CD4-positive, CD25-positive, alpha-beta regulatory T cell (primary cell): ENCODE data around the gene HLA-DQB2. TPM values are rescaled to one million over a fixed set of nuclear protein-coding genes. Genes with fewer than 3 reads are reported as not detected.
"Not testable (repeated sequence)": the region's sequence is repeated elsewhere in the genome, so short reads cannot be mapped to it uniquely, and the experiment has no call there.

ENCODE experiments used
- ATAC-seq, 2 donors: fragments of 150-1000 bp; cut with Tn5 transposase; one replicate each; pipeline ENCODE4 v1.10.0; 2021; ENCODE audit warnings: low read depth in 2 of 2, moderate number of reproducible peaks in 2 of 2, moderate library complexity in 1 of 2
- DNase-seq, 3 donors: peaks; one replicate each; pipeline versions ENCODE4 v3.0.0 to v3.0.0-alpha.2; 2012 to 2022; ENCODE audit warnings: mixed read lengths in 1 of 3
- H3K27ac ChIP-seq: one replicate; pipeline ENCODE4 v1.7.0; 2013; ENCODE audit warnings: mild to moderate bottlenecking, low read length; ENCODE audit not compliant: insufficient read depth, poor library complexity, severe bottlenecking
- H3K27me3 ChIP-seq: one replicate; pipeline ENCODE4 v1.7.0; 2013; ENCODE audit warnings: low read length; ENCODE audit not compliant: control insufficient read depth, insufficient read depth
- H3K36me3 ChIP-seq: one replicate; pipeline ENCODE4 v1.7.0; 2013; ENCODE audit warnings: mild to moderate bottlenecking, low read length, moderate library complexity; ENCODE audit not compliant: control insufficient read depth, insufficient read depth
- H3K4me1 ChIP-seq: 2 replicates; pipeline ENCODE4 v1.7.0; 2013; ENCODE audit warnings: mild to moderate bottlenecking, low read length; ENCODE audit not compliant: insufficient read depth, control insufficient read depth, poor library complexity, severe bottlenecking
- H3K4me3 ChIP-seq: one replicate; pipeline ENCODE4 v1.7.0; 2013; ENCODE audit warnings: low read depth, mild to moderate bottlenecking, low read length, moderate library complexity
- H3K9me3 ChIP-seq, 2 experiments: 1 replicate in 1 of 2; 2 replicates in 1 of 2; pipeline ENCODE4 v1.7.0; 2013; ENCODE audit warnings: low read length in 2 of 2, mild to moderate bottlenecking in 1 of 2, moderate library complexity in 1 of 2; ENCODE audit not compliant: control insufficient read depth in 2 of 2
- H3K27ac Mint-ChIP-seq, 3 donors: one replicate each; pipeline ENCODE4 v1.8.0; 2020 to 2022; ENCODE audit warnings: mild to moderate bottlenecking in 3 of 3, mixed read lengths in 3 of 3, moderate library complexity in 2 of 3
- H3K27me3 Mint-ChIP-seq: one replicate; pipeline ENCODE4 v1.8.0; 2022; ENCODE audit warnings: mild to moderate bottlenecking, mixed read lengths
- H3K36me3 Mint-ChIP-seq: one replicate; pipeline ENCODE4 v1.8.0; 2020; ENCODE audit warnings: mixed read lengths
- H3K4me1 Mint-ChIP-seq, 4 donors: one replicate each; pipeline ENCODE4 v1.8.0; 2020 to 2022; ENCODE audit warnings: mixed read lengths in 4 of 4, mild to moderate bottlenecking in 1 of 4
- H3K4me3 Mint-ChIP-seq, 4 donors: one replicate each; pipeline ENCODE4 v1.8.0; 2020 to 2022; ENCODE audit warnings: mild to moderate bottlenecking in 4 of 4, mixed read lengths in 4 of 4, moderate library complexity in 3 of 4
- H3K9me3 Mint-ChIP-seq, 7 donors: one replicate each; pipeline ENCODE4 v1.8.0; 2020 to 2022; ENCODE audit warnings: mixed read lengths in 7 of 7, mild to moderate bottlenecking in 3 of 7, moderate library complexity in 2 of 7
- polyA plus RNA-seq, 4 donors: library from polyadenylated mRNA; unstranded; fragments of 300-500 nt; fragmentation: Illumina TruSeq; gene quantifications; one replicate each; pipeline ENCODE4 v1.2.3, GENCODE V29; 2021
- total RNA-seq: library from RNA; stranded (reverse); gene quantifications from one replicate; pipeline ENCODE4 v1.2.3, GENCODE V29; 2022

The HLA-DQB2 gene
- 5.4 TPM for total RNA-seq
- 1 to 10 TPM in 2 of 4 donors, not detected in 2; 3.7 to 3.8 TPM for polyA plus RNA-seq

- peaks cover 0 to 3% (median 0%) of the 10 kb centered on the region in 4 donors for H3K4me1 Mint-ChIP-seq
- ATAC-seq: no peak
- no peaks in the 10 kb centered on the region for H3K36me3 ChIP-seq
- H3K4me3 ChIP-seq: no peak within 1 kb of the TSS
- H3K4me1 ChIP-seq: no peaks in the 10 kb centered on the region
- no peak within 1 kb of the TSS for H3K4me3 Mint-ChIP-seq
- no peak for DNase-seq
- peaks cover 58% of the 10 kb centered on the region for H3K27me3 Mint-ChIP-seq
- H3K27ac ChIP-seq: no peak within 1 kb of the TSS
- peaks cover 32% of the 10 kb centered on the region for H3K27me3 ChIP-seq
- H3K36me3 Mint-ChIP-seq: no peaks in the 10 kb centered on the region
- peak within 1 kb of the TSS in 1 of 3 donors; percentile 51 for H3K27ac Mint-ChIP-seq
- no peaks in the 10 kb centered on the region for H3K9me3 ChIP-seq
- H3K9me3 Mint-ChIP-seq: no peaks in the 10 kb centered on the region
Measured at GRCh38 chr6:32763421-32763820, at the start of gene HLA-DQB2. Gene HLA-DQB2, minus strand, starts transcription at chr6:32763532. Its CDS starts 62 bp downstream, at chr6:32763470.

- Histone ChIP-seq H3K9me3 (no peaks in the 10 kb centered on the region), H3K27me3 (peaks cover 11% of the 10 kb centered on the region), H3K4me3 (no peak overlapping the region), H3K27ac (no peak overlapping the region), H3K36me3 (no peaks in the 10 kb centered on the region), H3K4me1 (no peaks in the 10 kb centered on the region)
- no peak overlapping the region for H3K4me3 Mint-ChIP-seq
- no peaks in the 10 kb centered on the region for H3K36me3 Mint-ChIP-seq
- H3K27ac Mint-ChIP-seq: no peak overlapping the region
- H3K9me3 Mint-ChIP-seq: peaks cover 0 to 3% (median 0%) of the 10 kb centered on the region in 7 donors
- peaks cover 24% of the 10 kb centered on the region for H3K27me3 Mint-ChIP-seq
- no peaks in the 10 kb centered on the region for H3K4me1 Mint-ChIP-seq
- ATAC-seq (no peak), DNase-seq (no peak)
Measured at GRCh38 chr6:32809171-32809570, 45.8 kb upstream of the HLA-DQB2 start.

DNA sequence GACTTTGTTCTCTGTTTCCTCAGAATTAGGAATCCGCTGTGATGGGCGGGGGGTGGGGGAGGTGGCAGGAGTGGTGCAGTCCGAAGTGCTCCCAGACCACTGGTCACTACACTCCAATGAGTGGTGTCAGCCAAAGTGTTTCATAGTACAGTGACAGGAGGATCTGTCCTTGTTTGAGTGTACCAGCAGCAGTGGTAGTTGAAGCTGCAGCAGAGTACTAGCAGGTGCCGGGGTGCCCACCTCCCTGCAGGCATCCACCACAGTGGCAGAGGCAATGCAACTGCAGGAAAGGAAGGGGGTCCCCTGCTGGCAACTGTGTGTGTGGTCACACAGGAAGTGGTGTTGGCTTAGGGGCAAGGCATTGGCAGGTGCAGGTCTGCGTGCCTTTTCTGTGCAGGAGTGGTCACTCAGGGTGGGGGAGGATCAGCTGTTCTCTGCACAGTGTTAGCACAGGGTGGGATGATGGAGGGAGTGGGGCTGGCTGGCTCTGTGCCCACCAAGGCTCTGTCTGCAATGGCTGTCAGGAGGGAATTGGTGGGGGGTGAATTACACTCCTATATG lies 43.8 kb upstream of the HLA-DQB2 start:
- no peaks in the 10 kb centered on the region for H3K4me1 Mint-ChIP-seq
- no peaks in the 10 kb centered on the region for H3K36me3 Mint-ChIP-seq
- ATAC-seq (no peak), DNase-seq (no peak)
- H3K4me3 Mint-ChIP-seq: no peak overlapping the region
- peaks cover 24% of the 10 kb centered on the region for H3K27me3 ChIP-seq
- no peaks in the 10 kb centered on the region for H3K4me1 ChIP-seq
- peaks cover 45% of the 10 kb centered on the region for H3K27me3 Mint-ChIP-seq
- no peak overlapping the region for H3K27ac Mint-ChIP-seq
- H3K4me3 ChIP-seq: no peak overlapping the region
- H3K27ac ChIP-seq: no peak overlapping the region
- no peaks in the 10 kb centered on the region for H3K36me3 ChIP-seq
- H3K9me3 Mint-ChIP-seq: peaks cover 0 to 2% (median 0%) of the 10 kb centered on the region in 7 donors
- H3K9me3 ChIP-seq: no peaks in the 10 kb centered on the region

DNA sequence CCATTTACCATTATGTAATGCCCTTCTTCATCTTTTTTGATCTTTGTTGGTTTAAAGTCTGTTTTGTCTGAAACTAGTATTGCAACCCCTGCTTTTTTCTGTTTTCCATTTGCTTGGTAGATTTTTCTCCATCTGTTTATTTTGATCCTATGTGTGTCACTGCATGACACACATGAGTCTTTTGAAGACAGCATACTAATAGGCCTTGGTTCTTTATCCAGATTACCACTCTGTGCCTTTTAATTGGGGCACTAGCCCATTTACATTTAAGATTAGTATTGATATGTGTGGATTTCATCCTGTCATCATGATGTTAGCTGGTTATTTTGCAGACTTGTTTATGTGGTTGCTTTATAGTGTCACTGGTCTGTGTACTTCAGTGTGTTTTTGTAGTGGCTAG lies 42.1 kb upstream of the HLA-DQB2 start:
- ATAC-seq, H3K36me3 ChIP-seq, H3K27ac Mint-ChIP-seq, H3K4me1 ChIP-seq, H3K9me3 ChIP-seq, H3K27ac ChIP-seq, H3K36me3 Mint-ChIP-seq, H3K4me3 ChIP-seq, H3K4me3 Mint-ChIP-seq, DNase-seq, H3K9me3 Mint-ChIP-seq, H3K4me1 Mint-ChIP-seq: not testable (repeated sequence)
- peaks cover 37% of the 10 kb centered on the region for H3K27me3 ChIP-seq
- H3K27me3 Mint-ChIP-seq: peaks cover 58% of the 10 kb centered on the region

GRCh38 chr6:32803416-32803815 lies 40.1 kb upstream of the HLA-DQB2 start:
- Histone ChIP-seq H3K27me3 (peaks cover 47% of the 10 kb centered on the region), H3K4me3 (no peak overlapping the region), H3K36me3 (no peaks in the 10 kb centered on the region), H3K27ac (no peak overlapping the region), H3K4me1 (no peaks in the 10 kb centered on the region), H3K9me3 (peaks cover 0 to 9% of the 10 kb centered on the region in 2 experiments)
- Mint-ChIP-seq H3K4me1 (no peaks in the 10 kb centered on the region), H3K9me3 (peaks cover 0 to 8% (median 2%) of the 10 kb centered on the region in 7 donors), H3K27ac (no peak overlapping the region), H3K27me3 (peaks cover 63% of the 10 kb centered on the region), H3K4me3 (no peak overlapping the region), H3K36me3 (no peaks in the 10 kb centered on the region)
- ATAC-seq: no peak
- no peak for DNase-seq

GRCh38 chr6:32799740-32800139 lies 36.4 kb upstream of the HLA-DQB2 start:
- Mint-ChIP-seq H3K4me1 (peaks cover 0 to 9% (median 7%) of the 10 kb centered on the region in 4 donors), H3K27ac (no peak overlapping the region), H3K36me3 (no peaks in the 10 kb centered on the region), H3K27me3 (peaks cover 68% of the 10 kb centered on the region), H3K4me3 (no peak overlapping the region), H3K9me3 (peaks cover 0 to 11% (median 5%) of the 10 kb centered on the region in 7 donors)
- Histone ChIP-seq H3K4me3 (no peak overlapping the region), H3K36me3 (no peaks in the 10 kb centered on the region), H3K9me3 (peaks cover 0 to 9% of the 10 kb centered on the region in 2 experiments), H3K27ac (no peak overlapping the region), H3K27me3 (peaks cover 53% of the 10 kb centered on the region), H3K4me1 (peaks cover 10% of the 10 kb centered on the region)
- no peak for ATAC-seq
- no peak for DNase-seq

DNA sequence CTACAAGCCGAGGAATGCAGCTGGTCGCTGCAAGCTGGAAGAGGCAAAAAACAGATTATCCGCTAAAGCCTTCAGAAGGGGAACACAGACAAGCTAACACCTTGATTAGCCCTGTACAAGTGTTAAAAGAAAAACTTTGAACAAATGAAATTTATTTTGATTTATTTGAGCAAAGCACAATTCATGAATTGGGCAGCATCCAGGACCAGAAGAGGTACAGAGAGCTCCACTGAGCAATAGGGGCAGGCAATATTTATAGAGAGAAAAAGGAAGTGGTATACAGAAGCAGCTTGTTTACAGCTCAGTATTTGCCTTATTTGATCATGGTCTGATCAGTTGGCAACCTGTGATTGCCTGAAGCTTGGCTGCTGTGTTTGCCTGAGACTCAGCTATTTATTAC lies 35.8 kb upstream of the HLA-DQB2 start:
- H3K27me3 Mint-ChIP-seq: peaks cover 67% of the 10 kb centered on the region
- peaks cover 0 to 9% of the 10 kb centered on the region in 2 experiments for H3K9me3 ChIP-seq
- peaks cover 10% of the 10 kb centered on the region for H3K4me1 ChIP-seq
- H3K4me3 Mint-ChIP-seq: no peak overlapping the region
- no peaks in the 10 kb centered on the region for H3K36me3 ChIP-seq
- peaks cover 0 to 10% (median 5%) of the 10 kb centered on the region in 7 donors for H3K9me3 Mint-ChIP-seq
- ATAC-seq (no peak), DNase-seq (peak in 1 of 3 donors; percentile 12)
- no peak overlapping the region for H3K27ac Mint-ChIP-seq
- H3K4me1 Mint-ChIP-seq: peaks cover 2 to 15% (median 8%) of the 10 kb centered on the region in 4 donors
- H3K4me3 ChIP-seq: no peak overlapping the region
- H3K36me3 Mint-ChIP-seq: no peaks in the 10 kb centered on the region
- H3K27ac ChIP-seq: no peak overlapping the region
- peaks cover 54% of the 10 kb centered on the region for H3K27me3 ChIP-seq
